H54 (cell line): ENCODE data around the gene MAGI3.

Experiments used
- DNase-seq: peaks from one replicate; pipeline ENCODE4 v3.0.0; 2011; ENCODE audit warnings: low spot score, mixed read lengths; ENCODE audit not compliant: insufficient read length
- FAIRE-seq: peaks from 3 replicates; lab custom pipeline; 2011; peaks lifted over from hg19 to GRCh38; lab: Jason Lieb, UNC
- POLR2A ChIP-seq: IDR thresholded peaks from 2 replicates; pipeline ENCODE4 v1.6.1; 2011; ENCODE audit warnings: low read depth, mild to moderate bottlenecking, low read length

MAGI3 gene

DNA sequence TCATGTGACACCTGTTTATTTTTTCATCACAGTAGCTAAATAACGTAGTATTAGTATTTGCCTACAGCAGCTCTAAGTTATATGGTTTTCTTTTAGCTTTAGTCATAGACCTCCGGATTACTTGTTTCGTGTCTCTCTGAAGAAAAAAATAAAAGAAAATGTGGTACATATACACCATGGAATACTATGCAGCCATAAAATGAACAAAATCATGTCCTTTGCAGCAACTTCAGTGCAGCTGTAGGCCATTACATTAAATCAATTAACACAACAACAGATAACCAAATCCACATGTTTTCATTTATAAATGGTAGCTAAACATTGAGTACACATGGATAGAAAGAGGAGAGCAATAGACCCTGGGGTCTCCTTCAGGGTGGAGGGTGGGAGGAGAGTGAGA is 142.7 kb downstream of the MAGI3 start:
- DNase-seq: no peak
- no peak for FAIRE-seq
- TF ChIP-seq POLR2A: no peak

DNA sequence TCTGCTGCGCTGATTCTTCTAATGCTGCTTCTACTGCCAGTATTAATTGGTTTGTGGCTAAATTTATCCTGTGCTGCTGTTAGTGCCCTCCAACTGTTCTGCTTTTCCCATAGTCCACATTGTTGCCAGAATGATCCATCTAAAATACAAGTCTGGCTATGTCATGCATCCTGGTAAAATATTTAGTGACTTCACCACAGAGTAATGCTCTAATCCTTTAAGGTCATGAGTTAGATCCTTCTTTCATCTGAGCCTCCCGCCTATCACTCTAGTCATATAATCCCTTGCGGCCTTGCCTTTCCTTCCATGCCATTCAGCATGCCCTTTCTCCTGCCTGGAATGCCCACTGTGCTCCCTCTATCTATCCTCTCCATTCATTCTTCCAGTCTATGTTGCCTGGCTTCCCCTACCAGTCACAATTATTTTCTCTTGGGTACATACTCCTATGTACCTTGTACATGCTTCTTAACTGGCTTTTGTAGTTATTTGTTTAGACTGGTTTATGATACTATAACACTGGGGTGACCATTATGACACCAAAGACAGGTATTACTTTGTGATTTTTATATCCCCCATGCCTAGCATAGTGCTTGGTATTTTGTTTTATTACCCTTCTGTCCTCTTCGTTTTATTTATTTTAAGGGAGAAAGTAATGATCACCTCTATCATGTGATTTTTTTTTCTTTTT is 144.0 kb downstream of the MAGI3 start:
- DNase-seq: peak; percentile 17
- TF ChIP-seq POLR2A: no peak
- FAIRE-seq: peak; percentile 99

- DNase-seq: no peak
- no peak for TF ChIP-seq POLR2A
- FAIRE-seq: no peak
These were observed 144.6 kb downstream of the MAGI3 start for GRCh38 chr1:113534875-113535274.

DNA sequence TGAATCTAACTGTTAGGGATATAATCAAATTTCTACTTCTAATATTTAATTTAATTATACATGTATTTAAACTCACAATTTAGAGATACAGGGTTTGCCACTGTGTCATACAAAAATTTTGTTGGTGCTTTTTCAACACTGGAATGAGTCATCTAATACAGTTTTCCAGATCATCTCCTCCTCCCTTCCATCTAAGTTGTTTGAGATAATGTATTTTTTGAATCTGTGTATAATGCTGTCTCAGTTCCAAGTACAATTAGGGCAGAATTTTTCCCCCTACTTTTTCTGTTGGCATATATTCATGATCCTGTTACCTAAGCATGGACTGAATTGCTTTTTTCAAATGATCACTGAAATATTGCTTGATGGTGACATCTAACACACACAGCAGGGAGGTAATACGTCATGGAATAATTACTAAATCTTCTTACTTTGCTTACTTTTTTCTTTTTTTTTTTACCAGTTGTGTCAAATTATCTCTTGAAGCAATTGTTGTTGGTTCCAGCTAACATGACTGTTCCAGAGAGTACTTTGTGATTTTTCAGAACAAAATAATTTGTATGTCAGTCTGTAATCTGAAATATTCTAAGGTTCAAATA is 146.0 kb downstream of the MAGI3 start:
- DNase-seq: no peak
- peak; percentile 27 for FAIRE-seq
- TF ChIP-seq POLR2A: no peak

- TF ChIP-seq POLR2A: no peak
- DNase-seq (no peak), FAIRE-seq (peak; percentile 78)
These were observed 147.9 kb downstream of the MAGI3 start for GRCh38 chr1:113538225-113538624.

DNA sequence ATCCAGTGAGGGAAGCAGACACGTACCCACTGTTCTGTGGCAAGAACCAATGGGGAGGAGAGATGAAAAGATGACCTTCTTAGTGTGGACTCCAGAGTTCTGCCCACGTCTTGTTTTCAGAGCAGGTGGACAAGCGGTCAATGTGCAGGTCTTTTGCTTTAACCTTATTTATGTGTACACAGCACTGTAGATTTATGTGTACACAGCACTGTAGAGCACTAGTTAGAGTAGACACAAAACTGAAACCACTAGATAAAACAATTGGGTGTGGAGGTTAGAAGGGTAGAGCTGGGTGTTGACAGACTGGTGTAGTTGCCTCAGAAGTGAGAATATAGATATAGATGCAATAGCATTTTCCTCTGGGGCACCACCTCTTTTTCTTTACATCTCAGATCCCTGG is 150.0 kb downstream of the MAGI3 start:
- FAIRE-seq (no peak), DNase-seq (no peak)
- TF ChIP-seq POLR2A: no peak

DNA sequence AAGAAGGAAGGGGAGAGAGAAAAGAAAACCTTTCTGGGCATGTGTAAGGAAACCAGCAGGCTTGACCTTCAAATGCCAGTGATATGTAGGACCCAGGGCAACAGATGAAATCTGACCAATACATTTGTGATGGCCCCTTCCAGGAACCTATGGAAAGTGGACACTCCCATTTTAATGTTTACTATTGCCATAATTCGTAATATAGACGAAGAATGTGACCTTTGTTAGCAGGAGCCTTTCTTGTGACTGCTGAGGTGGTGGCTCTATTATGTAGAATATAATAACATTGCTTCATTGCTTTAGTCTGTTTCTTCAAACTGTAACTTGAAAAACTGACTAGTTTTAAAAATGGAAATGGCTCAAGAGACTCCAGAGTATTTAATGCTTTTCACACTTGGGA is 150.8 kb downstream of the MAGI3 start:
- no peak for TF ChIP-seq POLR2A
- no peak for DNase-seq
- no peak for FAIRE-seq

DNA sequence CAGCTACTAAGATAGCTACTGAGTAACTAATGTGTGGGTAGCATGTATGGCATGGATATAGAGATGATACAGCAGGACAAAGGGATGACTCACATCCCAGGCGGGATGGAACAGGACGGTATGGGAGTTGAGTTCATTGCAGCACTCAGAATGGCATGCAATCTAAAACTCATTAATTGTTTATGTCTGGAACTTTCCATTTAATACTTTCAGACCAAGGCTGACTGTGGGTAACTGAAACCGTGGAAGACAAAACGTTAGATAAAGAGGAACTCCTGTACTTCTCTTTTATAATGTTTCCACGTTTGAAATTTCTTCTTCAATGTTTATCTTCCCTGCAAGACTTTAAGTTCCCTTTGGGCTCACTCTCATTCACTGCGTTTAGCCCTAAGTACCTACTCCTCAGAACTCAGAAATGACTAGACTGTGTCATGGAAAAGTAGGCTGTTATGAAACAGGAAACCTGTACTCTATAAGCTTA is 151.9 kb downstream of the MAGI3 start:
- no peak for TF ChIP-seq POLR2A
- FAIRE-seq (peak; percentile 93), DNase-seq (no peak)

- DNase-seq: no peak
- FAIRE-seq: no peak
- TF ChIP-seq POLR2A: no peak
These were observed 152.8 kb downstream of the MAGI3 start for GRCh38 chr1:113543110-113543509.

- FAIRE-seq (no peak), DNase-seq (no peak)
- TF ChIP-seq POLR2A: no peak
These were observed 154.9 kb downstream of the MAGI3 start for GRCh38 chr1:113545210-113545609.

DNA sequence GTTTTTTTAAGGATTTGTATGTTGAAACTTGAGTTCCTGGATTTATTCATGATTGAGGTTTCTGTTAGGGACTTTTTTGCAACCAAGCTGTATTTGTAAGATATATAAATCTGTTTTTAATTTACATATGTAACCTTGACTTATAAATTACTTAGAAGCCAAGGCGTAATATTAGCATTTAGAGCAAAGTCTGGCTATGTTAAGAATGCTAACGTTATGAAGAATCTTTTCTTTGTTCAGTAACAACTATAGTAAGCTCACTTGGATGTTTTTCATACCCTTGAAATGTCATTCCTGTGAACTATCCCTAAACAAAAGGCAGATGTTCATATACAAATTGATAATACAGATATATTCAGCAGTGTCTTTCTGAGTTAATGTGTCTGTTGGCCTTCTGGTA is 155.3 kb downstream of the MAGI3 start:
- TF ChIP-seq POLR2A: no peak
- no peak for FAIRE-seq
- no peak for DNase-seq

- FAIRE-seq (no peak), DNase-seq (no peak)
- TF ChIP-seq POLR2A: no peak
These were observed 161.4 kb downstream of the MAGI3 start for GRCh38 chr1:113551728-113552127.

GRCh38 chr1:113552244-113552643 is 161.9 kb downstream of the MAGI3 start:
- DNase-seq (no peak), FAIRE-seq (no peak)
- TF ChIP-seq POLR2A: no peak

- no peak for TF ChIP-seq POLR2A
- DNase-seq (no peak), FAIRE-seq (no peak)
These were observed 166.9 kb downstream of the MAGI3 start for GRCh38 chr1:113557187-113557586.

- no peak for FAIRE-seq
- DNase-seq: no peak
- TF ChIP-seq POLR2A: no peak
These were observed 175.3 kb downstream of the MAGI3 start for GRCh38 chr1:113565621-113566020.
